ENCODE data around the gene CPSF4L.

CPSF4L gene

GRCh38 chr17:73283841-73284282 is 22.2 kb upstream of the CPSF4L start:
- no peak overlapping the region for H3K4me3 ChIP-seq (ENCODE audit: low read depth, low read length)
- no peak for TF ChIP-seq CTCF (IDR thresholded peaks at IDR 0.05; ENCODE audit: low read depth, low read length)

DNA sequence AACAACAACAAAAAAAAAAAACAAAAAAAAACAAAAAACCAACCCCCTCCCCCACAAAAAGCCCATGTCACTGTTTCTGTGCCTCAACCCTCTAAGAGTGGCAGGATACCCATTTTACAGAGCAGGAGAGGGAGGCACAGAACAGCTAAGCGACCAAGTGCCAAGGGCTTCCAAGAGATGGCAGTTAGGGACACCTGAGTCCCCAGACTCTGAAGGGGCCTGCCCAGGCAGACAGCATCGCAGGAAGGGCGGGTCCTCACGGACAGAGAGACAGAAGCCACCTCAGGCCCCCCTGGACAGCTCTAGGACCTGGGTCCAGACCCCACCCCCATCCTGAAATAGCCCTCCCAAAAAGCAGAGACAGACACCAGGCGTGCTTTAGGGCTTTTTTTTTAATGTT is 21.6 kb upstream of the CPSF4L start:
- H3K4me3 ChIP-seq (ENCODE audit: low read depth, low read length) = no peak overlapping the region
- no peak for TF ChIP-seq CTCF (IDR thresholded peaks at IDR 0.05; ENCODE audit: low read depth, low read length)

- H3K4me3 ChIP-seq (ENCODE audit: low read depth, low read length) = no peak overlapping the region
- TF ChIP-seq CTCF (IDR thresholded peaks at IDR 0.05; ENCODE audit: low read depth, low read length) = no peak
Observed at GRCh38 chr17:73282629-73283028, 20.9 kb upstream of the CPSF4L start.

- no peak overlapping the region for H3K4me3 ChIP-seq (ENCODE audit: low read depth, low read length)
- TF ChIP-seq CTCF (IDR thresholded peaks at IDR 0.05; ENCODE audit: low read depth, low read length) = no peak
Observed at GRCh38 chr17:73281928-73282327, 20.2 kb upstream of the CPSF4L start.

- no peak overlapping the region for H3K4me3 ChIP-seq (ENCODE audit: low read depth, low read length)
- TF ChIP-seq CTCF (IDR thresholded peaks at IDR 0.05; ENCODE audit: low read depth, low read length) = no peak
Observed at GRCh38 chr17:73280191-73280590, 18.5 kb upstream of the CPSF4L start.

DNA sequence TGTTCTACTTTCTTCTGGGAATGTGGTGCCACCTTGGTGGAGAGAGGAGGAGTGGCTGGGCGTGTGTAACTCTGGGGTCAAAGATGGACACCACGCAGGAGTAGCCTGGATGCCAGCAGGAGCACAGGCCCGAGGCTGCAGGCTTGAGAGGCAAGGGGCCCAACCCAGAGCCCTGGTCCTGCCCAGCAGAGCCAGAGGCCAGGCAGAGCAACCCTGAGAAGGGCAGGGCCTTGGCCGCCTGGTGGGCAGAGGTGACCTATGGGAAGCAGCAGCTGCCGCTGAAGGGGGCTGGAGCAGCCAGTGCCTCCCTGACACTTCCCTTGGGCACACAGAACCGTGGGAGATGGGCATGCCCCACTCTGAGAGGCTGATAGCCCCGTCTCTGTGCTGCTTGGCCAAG is 18.0 kb upstream of the CPSF4L start:
- no peak for TF ChIP-seq CTCF (IDR thresholded peaks at IDR 0.05; ENCODE audit: low read depth, low read length)
- H3K4me3 ChIP-seq (ENCODE audit: low read depth, low read length) = no peak overlapping the region

GRCh38 chr17:73278465-73279453 is 17.1 kb upstream of the CPSF4L start:
- no peak overlapping the region for H3K4me3 ChIP-seq (ENCODE audit: low read depth, low read length)
- no peak for TF ChIP-seq CTCF (IDR thresholded peaks at IDR 0.05; ENCODE audit: low read depth, low read length)

All from WI38 (cell line).